ENCODE data around the gene SLC12A7. TPM values are rescaled to one million over a fixed set of nuclear protein-coding genes. Genes with fewer than 3 reads are reported as not detected.

SLC12A7 gene
- total RNA-seq, 2 experiments from 2014 or later: 31.5 to 37.5 TPM

- no peak overlapping the region for H3K27ac Mint-ChIP-seq
- no peaks in the 10 kb centered on the region for H3K27me3 Mint-ChIP-seq
- H3K4me3 Mint-ChIP-seq: no peak overlapping the region
- ATAC-seq (ENCODE audit: low read depth) (no peak), DNase-seq (no peak)
- no peaks in the 10 kb centered on the region for H3K9me3 Mint-ChIP-seq
- POLR2A ChIA-PET: no interaction called here
- no peaks in the 10 kb centered on the region for H3K36me3 Mint-ChIP-seq
- H3K4me1 Mint-ChIP-seq: no peaks in the 10 kb centered on the region
These were observed 55.8 kb downstream of the SLC12A7 start for GRCh38 chr5:1055896-1056610.

- Mint-ChIP-seq H3K27ac (no peak overlapping the region), H3K4me3 (no peak overlapping the region), H3K4me1 (no peaks in the 10 kb centered on the region), H3K27me3 (no peaks in the 10 kb centered on the region), H3K36me3 (no peaks in the 10 kb centered on the region), H3K9me3 (no peaks in the 10 kb centered on the region)
- ATAC-seq (ENCODE audit: low read depth): no peak
- no peak for DNase-seq
- POLR2A ChIA-PET: no interaction called here
These were observed 56.8 kb downstream of the SLC12A7 start for GRCh38 chr5:1054799-1055775.

- Mint-ChIP-seq H3K4me1 (no peaks in the 10 kb centered on the region), H3K9me3 (no peaks in the 10 kb centered on the region), H3K36me3 (no peaks in the 10 kb centered on the region), H3K4me3 (no peak overlapping the region), H3K27me3 (no peaks in the 10 kb centered on the region), H3K27ac (no peak overlapping the region)
- ATAC-seq (ENCODE audit: low read depth) (no peak), DNase-seq (no peak)
- POLR2A ChIA-PET: no interaction called here
These were observed 57.7 kb downstream of the SLC12A7 start for GRCh38 chr5:1054018-1054798.

- no peak overlapping the region for H3K27ac Mint-ChIP-seq
- H3K36me3 Mint-ChIP-seq: no peaks in the 10 kb centered on the region
- no peaks in the 10 kb centered on the region for H3K4me1 Mint-ChIP-seq
- no peak overlapping the region for H3K4me3 Mint-ChIP-seq
- DNase-seq: no peak
- H3K9me3 Mint-ChIP-seq: peaks cover under 1% of the 10 kb centered on the region
- POLR2A ChIA-PET: no interaction called here
- H3K27me3 Mint-ChIP-seq: no peaks in the 10 kb centered on the region
- ATAC-seq (ENCODE audit: low read depth): no peak
These were observed 58.4 kb downstream of the SLC12A7 start for GRCh38 chr5:1053391-1054017.

GRCh38 chr5:1052641-1053390 lies 59.0 kb downstream of the SLC12A7 start:
- Mint-ChIP-seq H3K4me1 (peaks cover 3% of the 10 kb centered on the region), H3K27ac (no peak overlapping the region), H3K36me3 (peaks cover 4% of the 10 kb centered on the region), H3K4me3 (no peak overlapping the region), H3K9me3 (peaks cover 6% of the 10 kb centered on the region), H3K27me3 (peaks cover 2% of the 10 kb centered on the region)
- no peak for ATAC-seq (ENCODE audit: low read depth)
- POLR2A ChIA-PET: no interaction called here
- no peak for DNase-seq

- Mint-ChIP-seq H3K4me1 (peaks cover 3% of the 10 kb centered on the region), H3K4me3 (no peak overlapping the region), H3K27ac (no peak overlapping the region), H3K27me3 (peaks cover 2% of the 10 kb centered on the region), H3K9me3 (peaks cover 14% of the 10 kb centered on the region), H3K36me3 (peaks cover 10% of the 10 kb centered on the region)
- ATAC-seq (ENCODE audit: low read depth) (no peak), DNase-seq (no peak)
- POLR2A ChIA-PET: no interaction called here
These were observed 59.8 kb downstream of the SLC12A7 start for GRCh38 chr5:1052076-1052475.

- no peak overlapping the region for H3K27ac Mint-ChIP-seq
- H3K27me3 Mint-ChIP-seq: peaks cover 2% of the 10 kb centered on the region
- no peak overlapping the region for H3K4me3 Mint-ChIP-seq
- ATAC-seq (ENCODE audit: low read depth) (no peak), DNase-seq (no peak)
- H3K4me1 Mint-ChIP-seq: peaks cover 4% of the 10 kb centered on the region
- peaks cover 16% of the 10 kb centered on the region for H3K36me3 Mint-ChIP-seq
- POLR2A ChIA-PET: no interaction called here
- H3K9me3 Mint-ChIP-seq: peaks cover 21% of the 10 kb centered on the region
These were observed 60.5 kb downstream of the SLC12A7 start for GRCh38 chr5:1051366-1051720.

GRCh38 chr5:1050423-1051365 lies 61.2 kb downstream of the SLC12A7 start:
- POLR2A ChIA-PET: no interaction called here
- no peak overlapping the region for H3K4me3 Mint-ChIP-seq
- H3K27ac Mint-ChIP-seq: no peak overlapping the region
- no peak for ATAC-seq (ENCODE audit: low read depth)
- H3K4me1 Mint-ChIP-seq: peaks cover 4% of the 10 kb centered on the region
- peaks cover 21% of the 10 kb centered on the region for H3K36me3 Mint-ChIP-seq
- peaks cover 2% of the 10 kb centered on the region for H3K27me3 Mint-ChIP-seq
- H3K9me3 Mint-ChIP-seq: peaks cover 28% of the 10 kb centered on the region
- DNase-seq: no peak

GRCh38 chr5:1048861-1049838 lies 62.7 kb downstream of the SLC12A7 start:
- POLR2A ChIA-PET: no interaction called here
- Mint-ChIP-seq H3K4me3 (no peak overlapping the region), H3K36me3 (peaks cover 34% of the 10 kb centered on the region), H3K27ac (no peak overlapping the region), H3K9me3 (peaks cover 43% of the 10 kb centered on the region), H3K4me1 (peaks cover 6% of the 10 kb centered on the region), H3K27me3 (peaks cover 2% of the 10 kb centered on the region)
- DNase-seq (no peak), ATAC-seq (ENCODE audit: low read depth) (no peak)

- H3K27ac Mint-ChIP-seq: peak overlapping the region; percentile 46
- no peak for DNase-seq
- peaks cover 7% of the 10 kb centered on the region for H3K4me1 Mint-ChIP-seq
- POLR2A ChIA-PET: no interaction called here
- no peak overlapping the region for H3K4me3 Mint-ChIP-seq
- no peak for ATAC-seq (ENCODE audit: low read depth)
- peaks cover 40% of the 10 kb centered on the region for H3K36me3 Mint-ChIP-seq
- peaks cover 52% of the 10 kb centered on the region for H3K9me3 Mint-ChIP-seq
- peaks cover 2% of the 10 kb centered on the region for H3K27me3 Mint-ChIP-seq
These were observed 63.6 kb downstream of the SLC12A7 start for GRCh38 chr5:1048162-1048721.
